H1 (cell line): Measurements from ENCODE around the gene LRBA. TPM values are rescaled to one million over a fixed set of nuclear protein-coding genes. Genes with fewer than 3 reads are reported as not detected.

Experiments
- CTCF ChIA-PET: fragments of 300-600 bp; sonication (Branson Sonifier 250); formaldehyde crosslinking; loops from one replicate; lab custom pipeline; 2021; ENCODE audit not compliant: partially characterized antibody; lab: Charles Lee
- POLR2A ChIA-PET: fragments of 300-600 bp; sonication (Branson Sonifier 250); formaldehyde crosslinking; loops from one replicate; lab custom pipeline; 2021; ENCODE audit warnings: inconsistent platforms; ENCODE audit not compliant: partially characterized antibody; lab: Charles Lee
- DNase-seq, 2 experiments: peaks; one replicate each; pipeline versions ENCODE4 v3.0.0 to v3.0.0-alpha.2; 2010 to 2022; ENCODE audit warnings: low spot score in 2 of 2, low read depth in 1 of 2, mixed read lengths in 1 of 2
- FAIRE-seq: peaks from 2 replicates; lab custom pipeline; 2011; peaks lifted over from hg19 to GRCh38; lab: Jason Lieb, UNC
- H2AFZ ChIP-seq: 2 replicates; pipeline ENCODE4 v1.8.1; 2012; ENCODE audit warnings: low read length, inconsistent platforms
- H2AK5ac ChIP-seq: 2 replicates; pipeline ENCODE4 v1.6.1; 2013; ENCODE audit warnings: low read depth, low read length
- H2BK120ac ChIP-seq: replicated peaks from 2 replicates; pipeline ENCODE3; 2013; ENCODE audit warnings: low read depth, low read length, inconsistent platforms
- H2BK12ac ChIP-seq: 2 replicates; pipeline ENCODE4 v1.6.1; 2013; ENCODE audit warnings: low read depth, low read length
- H2BK15ac ChIP-seq: 2 replicates; pipeline ENCODE4 v1.6.1; 2013; ENCODE audit warnings: low read length
- H2BK20ac ChIP-seq: 2 replicates; pipeline ENCODE4 v1.6.1; 2013; ENCODE audit warnings: low read length
- H2BK5ac ChIP-seq: 2 replicates; pipeline ENCODE4 v1.6.1; 2013; ENCODE audit warnings: low read depth, low read length
- H3K14ac ChIP-seq: 2 replicates; pipeline ENCODE4 v1.6.1; 2013; ENCODE audit warnings: inconsistent platforms; ENCODE audit not compliant: insufficient read length
- H3K18ac ChIP-seq: 2 replicates; pipeline ENCODE4 v1.6.1; 2013; ENCODE audit warnings: low read length; ENCODE audit errors: extremely low read depth
- H3K23ac ChIP-seq: 2 replicates; pipeline ENCODE4 v1.6.1; 2013; ENCODE audit warnings: inconsistent platforms; ENCODE audit not compliant: insufficient read length
- H3K23me2 ChIP-seq: 2 replicates; pipeline ENCODE4 v1.6.1; 2013; ENCODE audit warnings: low read depth, low read length
- H3K27ac ChIP-seq: 2 replicates; pipeline ENCODE4 v1.6.1; 2011; ENCODE audit warnings: low read depth, low read length, inconsistent platforms
- H3K27me3 ChIP-seq, 4 experiments: replicated peaks in 1 of 4; 1 replicate in 1 of 4; 2 replicates in 3 of 4; pipeline versions ENCODE4 v1.6.1 to v1.8.1; 2011 to 2013; ENCODE audit warnings: low read length in 3 of 4, mild to moderate bottlenecking in 3 of 4, inconsistent platforms in 2 of 4, mixed read lengths in 2 of 4, moderate library complexity in 1 of 4; ENCODE audit not compliant: control insufficient read depth in 3 of 4, insufficient read depth in 3 of 4; ENCODE audit errors: extremely low read depth in 1 of 4
- H3K36me3 ChIP-seq, 4 experiments: 2 replicates each; pipeline versions ENCODE4 v1.6.1 to v1.8.1; 2011 to 2013; ENCODE audit warnings: mild to moderate bottlenecking in 4 of 4, low read length in 3 of 4, moderate library complexity in 2 of 4, control low read depth in 1 of 4, inconsistent platforms in 1 of 4; ENCODE audit not compliant: insufficient read depth in 4 of 4, control insufficient read depth in 2 of 4
- H3K4ac ChIP-seq: replicated peaks from 2 replicates; pipeline ENCODE3; 2013; ENCODE audit warnings: low read length, low read depth, mixed read lengths, inconsistent platforms; ENCODE audit not compliant: insufficient read length
- H3K4me1 ChIP-seq, 4 experiments: replicated peaks in 1 of 4; 1 replicate in 1 of 4; 2 replicates in 3 of 4; pipeline versions ENCODE4 v1.6.1 to v1.8.1; 2011 to 2013; ENCODE audit warnings: low read length in 3 of 4, inconsistent platforms in 2 of 4, mixed read lengths in 1 of 4; ENCODE audit not compliant: insufficient read depth in 4 of 4, control insufficient read depth in 3 of 4
- H3K4me2 ChIP-seq, 2 experiments: 2 replicates each; pipeline versions ENCODE4 v1.6.1 to v1.8.1; 2011 to 2013; ENCODE audit warnings: low read depth in 2 of 2, low read length in 2 of 2, control low read depth in 1 of 2, inconsistent platforms in 1 of 2, mild to moderate bottlenecking in 1 of 2; ENCODE audit not compliant: insufficient read depth in 1 of 2
- H3K4me3 ChIP-seq, 4 experiments: fragments of 200-600, 300-600 bp in 1 of 4; sonication (generic), shearing (Covaris generic), sonication (Bioruptor Twin) in 1 of 4; 2 replicates each; pipeline versions ENCODE4 v1.5.1 to v1.8.1; 2011 to 2016; ENCODE audit warnings: low read length in 4 of 4, low read depth in 3 of 4, control low read depth in 2 of 4, inconsistent platforms in 2 of 4, mild to moderate bottlenecking in 2 of 4, mixed read lengths in 1 of 4, moderate library complexity in 1 of 4; ENCODE audit not compliant: insufficient read depth in 2 of 4; ENCODE audit errors: extremely low read depth in 1 of 4
- H3K56ac ChIP-seq: replicated peaks from 2 replicates; pipeline ENCODE3; 2013; ENCODE audit warnings: low read depth, mild to moderate bottlenecking, mixed read lengths, low read length, inconsistent platforms; ENCODE audit not compliant: insufficient read length
- H3K79me1 ChIP-seq: 2 replicates; pipeline ENCODE4 v1.6.1; 2013; ENCODE audit warnings: low read depth, low read length, control low read depth
- H3K79me2 ChIP-seq, 2 experiments: 2 replicates each; pipeline versions ENCODE4 v1.6.1 to v1.8.1; 2012 to 2013; ENCODE audit warnings: low read length in 2 of 2, mild to moderate bottlenecking in 2 of 2, inconsistent platforms in 1 of 2; ENCODE audit not compliant: insufficient read depth in 2 of 2, control insufficient read depth in 1 of 2
- H3K9ac ChIP-seq, 4 experiments: replicated peaks in 1 of 4; 1 replicate in 1 of 4; 2 replicates in 3 of 4; pipeline versions ENCODE4 v1.6.1 to v1.8.1; 2011 to 2013; ENCODE audit warnings: low read depth in 3 of 4, low read length in 3 of 4, control low read depth in 2 of 4, mild to moderate bottlenecking in 2 of 4, moderate library complexity in 2 of 4, inconsistent platforms in 1 of 4; ENCODE audit errors: extremely low read depth in 1 of 4
- H3K9me3 ChIP-seq, 2 experiments: 2 replicates each; pipeline versions ENCODE4 v1.6.1 to v1.8.1; 2012 to 2013; ENCODE audit warnings: mild to moderate bottlenecking in 2 of 2, moderate library complexity in 2 of 2, control low read depth in 1 of 2, inconsistent platforms in 1 of 2, low read depth in 1 of 2, low read length in 1 of 2, mixed read lengths in 1 of 2; ENCODE audit not compliant: insufficient read depth in 2 of 2
- H4K20me1 ChIP-seq, 2 experiments: replicated peaks in 1 of 2; 2 replicates each; pipeline versions ENCODE3 to v1.8.1; 2011 to 2013; ENCODE audit warnings: inconsistent platforms in 2 of 2, low read length in 2 of 2, mild to moderate bottlenecking in 1 of 2; ENCODE audit not compliant: insufficient read depth in 2 of 2, control insufficient read depth in 1 of 2
- H4K5ac ChIP-seq: 2 replicates; pipeline ENCODE4 v1.6.1; 2013; ENCODE audit warnings: low read length, low read depth, mixed read lengths, inconsistent platforms; ENCODE audit not compliant: insufficient read length
- H4K8ac ChIP-seq: 2 replicates; pipeline ENCODE4 v1.8.0; 2013; ENCODE audit warnings: mild to moderate bottlenecking, moderate library complexity, low read length, inconsistent platforms; ENCODE audit not compliant: insufficient read depth; ENCODE audit errors: extremely low read depth
- H4K91ac ChIP-seq: replicated peaks from 2 replicates; pipeline ENCODE3; 2013; ENCODE audit warnings: low read length, mixed read lengths, inconsistent platforms; ENCODE audit not compliant: insufficient read length
- CEBPB ChIP-seq: IDR thresholded peaks from 2 replicates; pipeline ENCODE4 v1.6.1; 2012; ENCODE audit warnings: low read depth, low read length
- EGR1 ChIP-seq: IDR thresholded peaks from 2 replicates; pipeline ENCODE4 v1.6.1; 2011; ENCODE audit warnings: low read depth, low read length, borderline replicate concordance
- WGBS, 2 experiments: shearing (Covaris generic) in 1 of 2; methylation state at CpG; one replicate each; pipeline versions ENCODE4 v1.1.6 to v1.1.7; 2013 to 2015; ENCODE audit warnings: low lambda C conversion rate in 2 of 2, mixed read lengths in 2 of 2, inconsistent platforms in 1 of 2, low coverage in 1 of 2, missing lambda C conversion rate in 1 of 2; ENCODE audit not compliant: insufficient replicate concordance in 2 of 2, insufficient coverage in 1 of 2, insufficient read length in 1 of 2; ENCODE audit errors: extremely low coverage in 1 of 2, missing lambda C conversion rate in 1 of 2; 5-methylcytosine and 5-hydroxymethylcytosine counted together
- polyA plus RNA-seq, 7 experiments: library from polyadenylated mRNA; depleted of rRNA in 3 of 7; stranded (reverse) in 5 of 7; unstranded in 2 of 7; fragments of >200 nt in 5 of 7; fragments of 200-250 nt in 2 of 7; gene quantifications; 1 replicate in 5 of 7; 2 replicates in 1 of 7; 4 replicates in 1 of 7; pipeline versions ENCODE4 v1.2.1 to v1.2.3, GENCODE V29; 2011 to 2013; ENCODE audit warnings: missing spikeins in 2 of 7, mixed read lengths in 2 of 7
- total RNA-seq: library from RNA; stranded (reverse); fragmentation: NEBNext Ultra II Directional; extraction: Animal tissue kit (Norgen Biotek cat#: 25700); gene quantifications from 2 replicates; pipeline ENCODE4 v1.2.1, GENCODE V29; 2021

The LRBA gene
- total and polyA plus RNA-seq, 2 of the 8 experiments (the other 6 are each of a cell fraction or from before 2014, with no cell fraction given), result 54.6 to 83.2 TPM

DNA sequence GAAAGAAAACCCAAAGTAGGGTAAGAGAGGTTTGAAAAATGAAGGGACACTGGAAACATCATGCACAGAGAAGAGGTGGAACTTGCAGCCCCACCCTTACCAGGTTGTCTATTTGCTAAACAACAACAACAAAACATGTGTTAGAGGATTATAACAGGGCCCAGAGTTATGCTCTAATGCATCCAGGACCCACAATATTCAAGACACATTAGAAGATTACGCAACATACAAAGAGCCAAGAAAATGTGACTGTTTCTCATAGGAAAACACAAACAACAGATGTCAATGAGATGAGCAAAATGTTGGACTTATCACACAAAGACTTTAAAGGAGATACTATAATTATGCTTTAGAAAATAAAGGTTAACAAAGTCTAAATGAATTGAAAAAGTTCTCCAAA lies 128.5 kb downstream of the LRBA start:
- Histone ChIP-seq H3K4me3 (no peak overlapping the region), H3K27me3 (no peaks in the 10 kb centered on the region), H2AK5ac (no peak overlapping the region), H3K4me1 (no peaks in the 10 kb centered on the region), H2BK12ac (no peak overlapping the region), H3K14ac (no peak overlapping the region), H2BK120ac (no peak overlapping the region), H4K8ac (no peak overlapping the region), H2BK5ac (no peak overlapping the region), H3K23me2 (no peaks in the 10 kb centered on the region), H4K91ac (no peak overlapping the region), H3K9ac (no peak overlapping the region), H3K79me2 (0 out of 4 replicates have a peak, but pooled peaks cover 0 to 2% of the 10 kb centered on the region in 2 experiments), H3K23ac (no peak overlapping the region), H3K79me1 (no peaks in the 10 kb centered on the region), H3K4ac (no peak overlapping the region), H4K5ac (no peak overlapping the region), H3K56ac (no peak overlapping the region), H3K4me2 (no peak overlapping the region), H2BK15ac (no peak overlapping the region), H2AFZ (no peak overlapping the region), H3K27ac (no peak overlapping the region), H4K20me1 (no peaks in the 10 kb centered on the region), H3K9me3 (no peaks in the 10 kb centered on the region), H3K36me3 (peaks cover 0 to 6% (median 0%) of the 10 kb centered on the region in 4 experiments; a peak in 2 of 8 replicates), H3K18ac (no peak overlapping the region), H2BK20ac (no peak overlapping the region)
- TF ChIP-seq CEBPB (peak; percentile 85; the same call in 1 of the 2 replicates), EGR1 (no peak)
- 93% methylated on average over 1 of the region's 1 CpG; no CpG with 5 or more reads in 1 of the 2 experiments for WGBS, 2 experiments
- FAIRE-seq (no peak), DNase-seq (no peak)
- POLR2A ChIA-PET, result no interaction called here
- CTCF ChIA-PET, result no interaction called here
